HL-60/S4 treated with phorbol 12-myristate 13-acetate at 8.2 ng/mL for 4 days and 3 days (cell line): ENCODE data around the gene TCF3.

Source experiments
- in situ Hi-C: fragments of 300-500 bp; cut with MboI; formaldehyde crosslinking; loops from 2 replicates; pipeline ENCODE4 v1.15.0; 2022; ENCODE audit warnings: low sequenced_read_pairs

TCF3 gene

DNA sequence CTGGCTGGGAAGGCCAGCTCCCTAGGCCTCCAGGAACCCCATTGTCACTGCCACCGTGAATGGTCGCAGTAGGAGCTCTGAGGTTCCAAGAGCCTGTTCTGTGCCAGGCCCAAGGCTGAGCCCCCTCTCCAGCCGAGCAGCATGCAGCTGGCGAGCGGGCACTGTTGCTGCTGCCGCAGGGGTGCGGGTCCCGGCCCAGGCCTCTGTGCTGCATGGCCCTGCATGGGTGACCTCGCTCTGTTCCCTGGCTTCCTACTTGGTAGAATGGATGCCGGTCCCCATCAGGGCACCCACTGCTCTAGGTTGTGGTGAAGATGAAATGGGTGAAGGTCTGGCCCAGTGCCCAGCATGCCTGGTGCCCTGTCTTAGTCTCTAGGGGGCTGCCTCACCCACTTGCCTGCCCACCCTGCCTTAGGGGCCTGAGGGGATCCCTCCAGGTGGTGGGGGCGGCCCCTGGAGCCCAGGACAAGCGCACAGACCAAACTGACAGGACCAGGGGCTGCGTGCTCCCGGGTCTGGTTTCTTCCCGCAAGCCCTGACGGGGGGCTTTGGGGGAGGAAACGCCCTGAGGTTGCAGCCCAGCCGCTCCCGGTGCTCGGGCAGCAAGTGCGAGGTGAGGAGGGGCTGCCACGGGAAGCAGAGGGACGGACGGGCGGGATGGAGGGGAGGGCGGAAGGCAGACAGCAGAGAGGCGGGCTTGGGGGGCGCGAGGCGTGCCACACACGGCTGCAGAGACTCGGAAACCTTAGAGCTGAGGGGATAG is 38.4 kb downstream of the TCF3 start:
- in situ Hi-C loops, result no loop called here

DNA sequence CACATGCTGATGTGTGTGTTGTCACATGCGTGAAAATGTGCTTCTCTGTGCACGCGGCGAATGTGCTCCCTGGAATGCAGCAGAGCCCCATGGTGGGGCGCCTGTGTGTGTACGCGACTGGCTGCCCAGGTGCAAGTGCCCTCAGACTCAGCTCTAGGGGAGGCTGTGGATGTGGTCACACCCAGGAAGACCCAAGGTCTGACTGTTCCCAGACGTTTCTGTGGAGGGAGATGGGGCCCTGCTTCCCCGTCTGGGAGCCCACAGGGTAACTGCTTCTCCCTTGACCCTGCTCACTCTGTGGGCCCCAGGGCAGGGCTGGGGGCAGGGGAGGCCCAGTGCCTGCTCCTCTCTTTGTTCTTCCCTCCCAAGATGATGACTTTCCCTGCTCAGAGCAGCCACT is 39.3 kb downstream of the TCF3 start:
- in situ Hi-C loops, result no loop called here

- in situ Hi-C loops, result no loop called here
Measured at GRCh38 chr19:1612114-1613086, 40.0 kb downstream of the TCF3 start.

DNA sequence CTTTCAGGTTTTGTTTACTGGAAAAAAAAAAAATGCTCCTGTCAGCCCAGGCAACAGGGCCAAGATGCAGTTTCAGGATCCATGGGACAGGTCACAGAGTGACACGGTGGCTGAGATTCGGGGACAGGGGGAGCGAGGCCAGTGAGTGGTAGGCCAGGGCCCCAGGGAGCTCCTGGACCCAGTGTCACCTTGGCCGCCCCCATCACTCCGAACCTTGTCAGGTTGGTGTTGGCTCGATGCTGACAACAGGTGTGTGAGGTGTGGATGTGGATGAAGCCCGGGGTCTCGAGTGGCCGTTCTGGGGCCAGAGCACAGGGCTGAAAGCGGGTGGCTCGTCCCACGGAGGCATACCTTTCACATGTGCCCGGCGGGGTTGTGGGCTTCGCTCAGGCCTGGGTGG is 41.1 kb downstream of the TCF3 start:
- in situ Hi-C loops, result no loop called here

DNA sequence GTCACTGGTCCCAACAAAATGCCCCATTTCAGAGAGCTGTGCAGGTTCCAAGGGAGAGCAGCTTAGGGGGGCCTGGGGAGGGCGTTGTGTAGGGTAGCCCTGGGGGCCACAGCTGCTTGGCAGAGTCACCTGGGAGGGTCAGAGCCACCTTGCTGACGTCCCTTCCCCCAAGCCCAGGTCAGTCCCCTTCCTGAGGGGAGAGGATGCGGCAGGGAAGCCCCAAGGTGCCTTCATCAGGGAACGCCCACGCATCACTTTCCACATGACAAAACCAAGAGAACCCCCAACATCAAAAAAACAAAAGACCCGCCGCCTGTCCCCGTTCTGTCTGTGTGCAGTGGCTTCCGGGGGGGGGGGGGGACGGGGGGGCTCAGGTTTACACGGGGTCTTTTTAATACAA is 41.8 kb downstream of the TCF3 start:
- in situ Hi-C loops, result no loop called here

DNA sequence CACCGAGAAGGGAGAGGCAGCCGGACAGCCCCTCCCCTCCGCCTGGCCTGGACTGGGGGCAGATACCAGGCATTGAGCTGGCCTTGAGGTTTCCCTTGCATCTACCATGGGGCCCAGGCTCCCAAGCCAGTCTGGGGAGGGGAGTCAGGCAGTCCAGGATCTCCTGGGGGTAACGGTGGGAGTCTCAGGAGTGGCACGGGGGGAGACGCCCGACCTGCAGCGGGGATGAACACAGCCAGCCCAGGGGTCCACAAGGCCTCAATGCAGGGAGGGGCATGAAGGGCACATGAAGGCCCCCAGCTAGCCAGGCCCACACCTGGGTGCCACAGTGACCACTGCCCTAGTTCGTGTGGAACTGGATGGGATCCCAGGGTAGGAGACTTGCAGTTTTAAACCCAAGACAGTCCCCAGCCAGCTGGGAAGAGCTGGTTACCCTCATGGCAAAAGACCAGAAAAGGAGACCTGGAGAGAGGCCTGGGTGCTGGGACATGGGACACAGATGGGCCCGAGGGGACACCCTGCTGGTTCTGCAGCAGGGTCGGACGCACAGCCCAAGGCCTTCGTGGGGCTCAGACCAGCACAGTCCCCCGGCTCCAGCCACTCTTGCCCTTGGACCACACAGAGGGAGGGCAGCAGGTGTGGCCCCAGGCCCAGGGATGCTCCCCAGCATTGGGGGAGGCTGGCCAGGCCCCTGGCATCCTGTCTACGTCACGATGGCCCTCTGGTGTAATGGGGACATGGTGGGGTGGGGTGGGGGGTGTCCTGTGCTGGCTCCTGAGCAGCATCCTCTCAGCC is 42.5 kb downstream of the TCF3 start:
- in situ Hi-C loops, result no loop called here

GRCh38 chr19:1609103-1609396 is 43.4 kb downstream of the TCF3 start:
- in situ Hi-C loops, result no loop called here

DNA sequence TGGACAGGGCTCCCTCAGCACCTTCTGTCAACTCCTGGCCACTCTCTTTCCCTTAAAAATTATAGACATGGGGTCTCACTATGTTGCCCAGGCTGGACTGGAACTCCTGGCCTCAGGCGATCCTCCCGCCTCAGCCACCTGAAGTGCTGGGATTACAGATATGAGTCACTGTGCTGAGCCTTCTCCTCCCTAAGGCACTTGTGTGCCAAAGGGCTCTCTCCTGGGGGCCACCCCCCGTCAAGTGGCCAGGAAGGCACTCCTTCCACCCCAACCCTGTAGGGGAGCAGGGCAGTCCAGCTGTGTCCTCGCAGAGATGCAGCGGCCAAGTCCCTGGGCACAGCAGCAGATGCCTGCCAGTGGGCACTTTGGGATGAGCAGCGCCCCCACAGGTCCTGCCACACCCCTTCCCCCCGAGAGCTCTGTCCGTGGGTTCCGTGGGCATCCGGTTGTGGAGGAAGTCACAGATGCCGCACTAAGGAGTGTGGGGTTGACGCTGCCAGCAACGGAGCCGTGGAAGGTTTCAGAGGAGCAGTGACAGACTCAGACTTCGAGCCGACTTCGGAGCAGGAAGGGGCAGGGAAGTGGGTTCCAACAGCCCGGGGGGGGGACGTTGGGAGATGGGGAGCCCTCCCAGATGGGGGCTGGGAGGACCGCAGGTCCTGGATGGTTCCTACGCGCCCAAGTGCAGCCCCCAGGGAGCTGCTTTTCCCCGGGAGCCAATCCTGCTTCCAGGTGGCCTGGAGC is 43.9 kb downstream of the TCF3 start:
- in situ Hi-C loops, result no loop called here

GRCh38 chr19:1606138-1606651 is 46.2 kb downstream of the TCF3 start:
- in situ Hi-C loops, result no loop called here

- in situ Hi-C loops, result no loop called here
Measured at GRCh38 chr19:1605236-1606137, 46.9 kb downstream of the TCF3 start, which contains the start of gene UQCR11. Gene UQCR11, minus strand, starts transcription at chr19:1605462. Its CDS starts 53 bp downstream, at chr19:1605409.

DNA sequence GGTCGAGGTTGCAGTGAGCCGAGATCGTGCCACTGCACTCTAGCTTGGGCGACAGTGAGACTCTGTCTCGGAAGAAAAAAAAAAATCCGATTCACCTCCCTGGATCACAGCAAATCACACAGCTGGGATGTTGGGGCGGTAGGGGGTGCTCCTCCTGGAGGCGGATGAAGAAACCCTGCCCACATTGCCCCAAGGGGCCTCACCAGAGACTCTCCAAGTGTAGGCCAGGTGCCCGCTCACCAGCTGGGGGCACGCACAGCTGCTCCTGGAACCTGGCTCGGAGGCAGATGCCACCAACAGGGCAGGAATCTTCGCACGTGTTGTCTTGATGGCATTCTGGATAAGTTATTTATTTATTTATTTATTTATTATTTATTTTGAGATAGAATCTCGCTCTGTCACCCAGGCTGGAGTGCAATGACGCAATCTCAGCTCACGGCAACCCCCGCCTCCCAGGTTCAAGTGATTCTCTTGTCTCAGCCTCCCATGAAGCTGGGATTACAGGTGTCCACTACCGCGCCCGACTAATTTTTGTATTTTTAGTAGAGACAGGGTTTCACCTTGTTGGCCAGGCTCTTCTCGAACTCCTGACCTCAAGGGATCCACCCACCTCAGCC is 50.2 kb downstream of the TCF3 start:
- in situ Hi-C loops, result no loop called here

DNA sequence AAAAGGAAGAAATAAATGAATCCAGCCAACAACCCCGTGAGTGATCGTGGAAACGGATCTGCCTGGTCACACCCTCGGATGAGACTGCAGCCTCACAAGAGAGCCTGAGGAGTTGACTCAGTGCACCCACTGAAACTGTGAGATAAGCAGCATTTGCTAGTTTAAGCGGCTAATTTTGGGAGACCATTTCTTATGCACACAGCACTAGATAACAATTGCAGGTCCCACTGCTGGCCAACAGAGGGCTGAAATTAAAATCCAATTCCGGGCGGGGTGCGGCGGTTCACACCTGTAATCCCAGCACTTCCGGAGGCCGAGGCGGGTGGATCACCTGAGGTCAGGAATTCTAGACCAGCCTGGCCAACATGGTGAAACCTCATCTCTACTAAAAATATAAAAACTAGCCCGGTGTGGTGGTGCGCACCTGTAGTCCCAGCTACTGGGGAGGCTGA is 50.8 kb downstream of the TCF3 start:
- in situ Hi-C loops, result no loop called here

DNA sequence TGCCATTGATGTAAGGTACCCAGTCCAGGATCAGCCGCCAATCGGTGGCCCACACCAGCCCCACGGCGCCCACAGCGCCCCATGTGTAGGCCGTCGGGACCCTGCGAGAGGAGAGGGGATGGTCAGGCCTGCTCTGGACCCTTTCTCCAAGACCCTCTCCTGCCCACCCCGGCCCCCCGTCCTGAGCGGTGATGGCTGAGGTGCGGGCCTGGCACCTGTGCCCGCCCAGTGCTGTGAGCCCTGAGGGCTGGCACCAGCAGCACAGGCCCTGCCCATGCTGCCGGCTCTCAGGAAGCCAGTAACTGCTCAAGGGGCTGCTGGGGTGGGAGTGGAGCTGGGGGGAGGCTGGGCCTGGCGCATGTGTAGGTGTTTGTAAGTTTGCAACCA is 53.0 kb downstream of the TCF3 start:
- in situ Hi-C loops, result no loop called here

DNA sequence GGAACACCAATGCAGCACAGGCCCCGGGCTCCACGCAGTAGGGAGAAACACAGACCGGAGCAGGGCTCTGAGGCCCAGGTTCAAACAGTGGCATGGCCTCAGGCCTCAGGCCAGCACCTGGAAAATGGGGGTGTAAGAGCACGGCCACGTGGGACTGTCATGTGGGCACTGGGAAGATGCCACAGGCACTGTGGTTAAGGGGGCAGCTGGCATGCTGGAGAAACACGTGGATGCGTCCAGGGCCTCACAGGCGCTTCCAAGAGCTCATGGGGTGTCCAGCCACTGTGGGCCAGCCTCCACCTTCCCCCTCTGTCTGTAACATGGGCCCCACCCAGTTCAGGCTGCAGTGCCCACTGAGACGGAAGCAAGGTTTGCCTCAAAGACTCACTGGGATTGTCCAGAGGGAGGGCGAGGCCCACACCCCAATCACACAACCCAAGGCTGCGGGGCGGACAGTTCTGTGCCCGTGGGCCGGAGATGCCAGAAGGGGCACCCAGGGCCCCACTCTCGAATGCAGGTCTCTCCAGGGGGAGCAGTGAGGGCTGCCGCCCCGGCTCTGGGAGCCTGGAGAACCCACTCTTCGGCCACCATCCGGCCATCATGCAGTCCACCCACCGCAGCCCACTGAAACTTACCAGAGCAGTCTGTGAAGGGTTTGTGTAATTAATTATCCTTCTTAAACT is 53.5 kb downstream of the TCF3 start:
- in situ Hi-C loops, result no loop called here

- in situ Hi-C loops, result no loop called here
Measured at GRCh38 chr19:1593501-1593772, 59.0 kb downstream of the TCF3 start.

DNA sequence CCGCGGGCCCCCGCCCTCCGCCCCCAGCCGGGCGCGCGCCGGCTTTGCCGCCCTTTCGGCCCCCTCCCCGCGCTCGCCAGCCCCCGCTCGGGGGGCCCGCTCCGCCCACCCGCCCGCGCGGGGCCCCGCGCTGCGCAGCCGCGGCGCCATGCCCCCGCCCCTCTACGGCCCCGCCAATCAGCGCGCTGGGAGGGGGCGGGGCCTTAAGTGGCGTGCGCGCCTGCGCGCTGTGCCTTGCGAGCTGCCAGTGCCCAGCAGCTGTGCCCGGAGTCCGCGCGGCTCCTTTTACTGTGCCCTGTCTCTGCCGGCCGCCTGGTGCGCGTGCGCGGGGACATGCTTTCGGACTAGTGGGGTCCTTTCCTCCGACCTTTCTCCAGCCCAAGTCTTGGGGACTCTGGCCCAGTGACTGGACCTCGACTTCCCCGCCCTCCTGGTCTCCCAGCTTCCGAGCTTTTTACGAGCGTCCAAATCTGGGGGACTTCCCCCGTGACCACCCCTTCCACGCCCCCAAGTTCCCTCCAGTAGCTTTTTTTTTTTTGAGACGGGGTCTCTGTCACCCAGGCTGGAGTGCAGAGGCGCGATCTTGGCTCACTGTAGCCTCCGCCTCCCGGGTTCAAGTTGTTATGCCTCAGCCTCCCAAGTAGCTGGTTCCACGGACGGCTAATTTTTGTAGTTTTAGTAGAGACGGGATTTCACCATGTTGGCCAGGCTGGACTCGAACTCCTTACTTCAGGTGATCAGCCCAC is 59.5 kb downstream of the TCF3 start, which contains the start of gene MBD3:
Gene MBD3 (minus strand): TSS at position 111 of the 746 bp plus-strand sequence. CDS start 234 bp downstream, outside the sequence.
- in situ Hi-C loops, result no loop called here

- in situ Hi-C loops, result no loop called here
Measured at GRCh38 chr19:1592024-1592754, 60.2 kb downstream of the TCF3 start.
